IMR-90 (cell line): ENCODE measurements around the gene TRMT11. TPM values are rescaled to one million over a fixed set of nuclear protein-coding genes. Genes with fewer than 3 reads are reported as not detected.

Experiments used
- ATAC-seq: fragments of 200-7000 bp; cut with Tn5 transposase; 2 replicates; pipeline ENCODE4 v1.9.1; 2020; ENCODE audit warnings: low read depth, mild to moderate bottlenecking, moderate library complexity
- BruUV-seq: library from RNA; stranded (reverse); fragments of 400-500 nt; replicated peaks from 2 replicates; lab custom pipeline; 2021; lab: Mats Ljungman, UMichigan
- CTCF ChIA-PET: fragments of 300-600 bp; formaldehyde crosslinking; extraction: SDS; loops from one replicate; lab custom pipeline; 2021; ENCODE audit warnings: antibody characterized with exemption; lab: Yijun Ruan, JAX
- POLR2A ChIA-PET: fragments of 300-600 bp; sonication (Branson Sonifier 250); formaldehyde crosslinking; loops from one replicate; lab custom pipeline; 2022; ENCODE audit warnings: antibody characterized with exemption; ENCODE audit not compliant: unreplicated experiment; lab: Charles Lee
- DNase-seq: peaks from one replicate; pipeline ENCODE4 v3.0.0; 2013
- H2AFZ ChIP-seq: replicated peaks from 2 replicates; pipeline ENCODE3; 2013; ENCODE audit warnings: low read length, mild to moderate bottlenecking; ENCODE audit not compliant: poor library complexity
- H2AK5ac ChIP-seq: 2 replicates; pipeline ENCODE4 v1.6.1; 2013; ENCODE audit warnings: low read depth, low read length, inconsistent platforms
- H2AK9ac ChIP-seq: replicated peaks from 2 replicates; pipeline ENCODE3; 2013; ENCODE audit warnings: mild to moderate bottlenecking, low read depth, low read length, moderate library complexity; ENCODE audit not compliant: poor library complexity
- H2BK120ac ChIP-seq: 2 replicates; pipeline ENCODE4 v1.6.1; 2013; ENCODE audit warnings: low read depth, low read length, inconsistent platforms
- H2BK15ac ChIP-seq: 3 replicates; pipeline ENCODE4 v1.6.1; 2013; ENCODE audit warnings: low read depth, low read length, inconsistent platforms
- H2BK20ac ChIP-seq: 2 replicates; pipeline ENCODE4 v1.6.1; 2013; ENCODE audit warnings: low read depth, mild to moderate bottlenecking, inconsistent platforms, low read length, moderate library complexity
- H2BK5ac ChIP-seq: 2 replicates; pipeline ENCODE4 v1.6.1; 2013; ENCODE audit warnings: mild to moderate bottlenecking, low read depth, low read length, inconsistent platforms; ENCODE audit not compliant: poor library complexity, severe bottlenecking
- H3K14ac ChIP-seq: replicated peaks from 2 replicates; pipeline ENCODE4 v1.6.1; 2013; ENCODE audit warnings: low read depth, low read length, inconsistent platforms
- H3K18ac ChIP-seq: 2 replicates; pipeline ENCODE4 v1.6.1; 2013; ENCODE audit warnings: low read depth, low read length, control low read depth
- H3K23ac ChIP-seq: 2 replicates; pipeline ENCODE4 v1.6.1; 2013; ENCODE audit warnings: low read depth, low read length, inconsistent platforms
- H3K27ac ChIP-seq: 2 replicates; pipeline ENCODE4 v1.5.1; 2013; ENCODE audit warnings: mild to moderate bottlenecking, control low read depth, low read length; ENCODE audit not compliant: insufficient read depth
- H3K27me3 ChIP-seq: 2 replicates; pipeline ENCODE4 v1.6.1; 2013; ENCODE audit warnings: low read length; ENCODE audit not compliant: control insufficient read depth, insufficient read depth
- H3K36me3 ChIP-seq: 2 replicates; pipeline ENCODE4 v1.6.1; 2013; ENCODE audit warnings: low read length, mixed read lengths; ENCODE audit not compliant: control insufficient read depth, insufficient read depth
- H3K4ac ChIP-seq: 2 replicates; pipeline ENCODE4 v1.6.1; 2013; ENCODE audit warnings: low read depth, low read length, inconsistent platforms
- H3K4me1 ChIP-seq: 2 replicates; pipeline ENCODE4 v1.6.1; 2013; ENCODE audit warnings: low read length, mixed read lengths; ENCODE audit not compliant: control insufficient read depth, insufficient read depth
- H3K4me2 ChIP-seq: 2 replicates; pipeline ENCODE4 v1.6.1; 2013; ENCODE audit warnings: low read depth, mild to moderate bottlenecking, control low read depth, low read length, moderate library complexity
- H3K4me3 ChIP-seq: 2 replicates; pipeline ENCODE4 v1.5.1; 2013; ENCODE audit warnings: low read depth, mild to moderate bottlenecking, control low read depth, low read length, moderate library complexity; ENCODE audit not compliant: insufficient read depth
- H3K56ac ChIP-seq: 2 replicates; pipeline ENCODE4 v1.6.1; 2013; ENCODE audit warnings: low read length, inconsistent platforms; ENCODE audit not compliant: insufficient read depth; ENCODE audit errors: extremely low read depth
- H3K79me1 ChIP-seq, 2 experiments: 2 replicates each; pipeline ENCODE4 v1.6.1; 2013; ENCODE audit warnings: low read length in 2 of 2, inconsistent platforms in 1 of 2, low read depth in 1 of 2
- H3K9ac ChIP-seq: 2 replicates; pipeline ENCODE4 v1.6.1; 2013; ENCODE audit warnings: low read depth, low read length, control low read depth
- H3K9me1 ChIP-seq: 2 replicates; pipeline ENCODE4 v1.6.1; 2013; ENCODE audit warnings: low read length, inconsistent platforms; ENCODE audit not compliant: insufficient read depth
- H3K9me3 ChIP-seq: 2 replicates; pipeline ENCODE4 v1.6.1; 2013; ENCODE audit warnings: low read length; ENCODE audit not compliant: control insufficient read depth, insufficient read depth
- H4K20me1 ChIP-seq: 2 replicates; pipeline ENCODE4 v1.6.1; 2013; ENCODE audit warnings: low read length, inconsistent platforms; ENCODE audit not compliant: insufficient read depth
- H4K5ac ChIP-seq: 2 replicates; pipeline ENCODE4 v1.6.1; 2013; ENCODE audit warnings: mild to moderate bottlenecking, low read depth, low read length, control low read depth
- H4K8ac ChIP-seq, 2 experiments: 2 replicates each; pipeline ENCODE4 v1.6.1; 2013; ENCODE audit warnings: low read depth in 2 of 2, low read length in 2 of 2, control low read depth in 1 of 2, inconsistent platforms in 1 of 2
- H4K91ac ChIP-seq: 2 replicates; pipeline ENCODE4 v1.6.1; 2013; ENCODE audit warnings: low read depth, low read length, inconsistent platforms; ENCODE audit not compliant: insufficient read depth
- CEBPB ChIP-seq: IDR thresholded peaks from 2 replicates; pipeline ENCODE4 v1.6.1; 2012; ENCODE audit warnings: low read depth, low read length, improper control_type of control experiment
- ELK1 ChIP-seq: fragments of 150-350 bp; IDR thresholded peaks from 2 replicates; pipeline ENCODE4 v1.6.1; 2016; ENCODE audit warnings: low read depth, mild to moderate bottlenecking, low read length, moderate library complexity, borderline replicate concordance
- MAFK ChIP-seq: IDR thresholded peaks from 2 replicates; pipeline ENCODE4 v1.6.1; 2012; ENCODE audit warnings: low read depth, low read length, improper control_type of control experiment
- MAZ ChIP-seq: IDR thresholded peaks from 2 replicates; pipeline ENCODE4 v1.6.1; 2012; ENCODE audit warnings: low read depth, mild to moderate bottlenecking, low read length, improper control_type of control experiment, moderate library complexity, borderline replicate concordance
- MXI1 ChIP-seq: IDR thresholded peaks from 2 replicates; pipeline ENCODE4 v1.6.1; 2012; ENCODE audit warnings: low read depth, mild to moderate bottlenecking, low read length, moderate library complexity, borderline replicate concordance
- NFE2L2 ChIP-seq: fragments of 150-350 bp; IDR thresholded peaks from 2 replicates; pipeline ENCODE4 v1.6.1; 2016; ENCODE audit warnings: low read depth, mild to moderate bottlenecking, low read length
- RFX5 ChIP-seq: IDR thresholded peaks from 2 replicates; pipeline ENCODE4 v1.8.0; 2012; ENCODE audit warnings: low read depth, mild to moderate bottlenecking, low read length, moderate library complexity
- WGBS, 2 experiments: methylation state at CpG; one replicate each; pipeline versions ENCODE4 v1.1.5 to v1.1.7; 2013; ENCODE audit warnings: missing lambda C conversion rate in 2 of 2; ENCODE audit not compliant: insufficient read length in 1 of 2; ENCODE audit errors: extremely low coverage in 2 of 2; 5-methylcytosine and 5-hydroxymethylcytosine counted together
- dilution Hi-C: fragments of 300-500 bp; cut with HindIII; formaldehyde crosslinking; loops from one replicate; pipeline ENCODE4 v1.14.3; 2018; ENCODE audit warnings: low sequenced_read_pairs; ENCODE audit not compliant: unreplicated experiment
- in situ Hi-C: fragments of 300-500 bp; cut with MboI; formaldehyde crosslinking; loops from 3 replicates; pipeline ENCODE4 v1.14.3; 2019; ENCODE audit warnings: low sequenced_read_pairs, inconsistent platforms, mixed read lengths
- intact Hi-C: fragments of 100-400 bp; cut with micrococcal nuclease; formaldehyde crosslinking; loops from 2 replicates; pipeline ENCODE4 v1.10.0; 2022
- polyA plus RNA-seq, 3 experiments: library from polyadenylated mRNA; depleted of rRNA; stranded (reverse); fragments of >200 nt; gene quantifications; 2 replicates each; pipeline ENCODE4 v1.2.3, GENCODE V29; 2012; ENCODE audit warnings: low replicate concordance in 1 of 3
- total RNA-seq: library from RNA; depleted of rRNA; stranded (reverse); fragments of >200 nt; gene quantifications from 2 replicates; pipeline ENCODE4 v1.2.3, GENCODE V29; 2012

The TRMT11 gene
- total and polyA plus RNA-seq, 2 of the 4 experiments (the other 2 are of a cell fraction) = 14.3 to 19.0 TPM

- POLR2A ChIA-PET = no interaction called here
- peak overlapping the region; percentile 95 for H2BK20ac ChIP-seq
- intact Hi-C loops = no loop called here
These were observed 41.9 kb upstream of the TRMT11 start for GRCh38 chr6:125944434-125944816.

More at GRCh38 chr6:125944434-125944816, 41.9 kb upstream of the TRMT11 start:
- Histone ChIP-seq H3K4me2 (peak overlapping the region; percentile 46; the same call in 1 of the 2 replicates), H2AK5ac (peak overlapping the region; percentile 29; the same call in 1 of the 2 replicates), H3K18ac (peak overlapping the region; percentile 86), H3K79me1 (no peaks in the 10 kb centered on the region), H3K4me3 (no peak overlapping the region), H2AK9ac (no peak overlapping the region), H3K27ac (peak overlapping the region; percentile 62; the same call in 1 of the 2 replicates), H3K9ac (no peak overlapping the region; the same call in 1 of the 2 replicates), H2BK120ac (peak overlapping the region; percentile 96), H4K5ac (peak overlapping the region; percentile 77; the same call in 1 of the 2 replicates), H3K23ac (peak overlapping the region; percentile 69; the same call in 1 of the 2 replicates), H3K56ac (peak overlapping the region; percentile 79), H3K4me1 (peaks cover 28% of the 10 kb centered on the region), H3K9me1 (peaks cover 2% of the 10 kb centered on the region), H4K20me1 (no peaks in the 10 kb centered on the region), H4K8ac (peak overlapping the region in 1 of 2 experiments; percentile 83; a peak in 2 of 4 replicates), H3K4ac (peak overlapping the region; percentile 87), H4K91ac (peak overlapping the region; percentile 72), H2AFZ (peak overlapping the region; percentile 58), H3K36me3 (no peaks in the 10 kb centered on the region), H3K14ac (peak overlapping the region; percentile 65), H3K27me3 (no peaks in the 10 kb centered on the region), H2BK5ac (peak overlapping the region; percentile 98), H3K9me3 (no peaks in the 10 kb centered on the region), H2BK15ac (peak overlapping the region; percentile 80; the same call in 2 of the 3 replicates)
- no TSS peak for BruUV-seq
- dilution Hi-C loops = no loop called here
- in situ Hi-C loops = no loop called here
- CTCF ChIA-PET = interaction anchor here (0.6 kb wide), 1 partner anchor 86 kb away, joined by 3 read pairs; no protein-coding TSS in a partner anchor
- peak; percentile 88 for DNase-seq
- TF ChIP-seq CEBPB (peak; percentile 95), MXI1 (no peak), MAFK (no peak), RFX5 (no peak), ELK1 (no peak), MAZ (no peak), NFE2L2 (no peak)
- 0 out of 2 replicates have a peak, but pooled peaks have one; percentile 16 for ATAC-seq
- no CpG with 5 or more reads among the region's 5 CpGs for WGBS, 2 experiments
